ENCODE measurements around the gene ACSM5. TPM values are rescaled to one million over a fixed set of nuclear protein-coding genes. Genes with fewer than 3 reads are reported as not detected.

ACSM5 gene
- total RNA-seq, 4 donors from 2014 or later = 1.2 to 11.4 (median 4.6) TPM

- no peaks in the 10 kb centered on the region for H3K36me3 ChIP-seq
- no peak overlapping the region for H3K27ac ChIP-seq
- TF ChIP-seq POLR2AphosphoS5 (IDR thresholded peaks at IDR 0.05) (no peak), POLR2A (IDR thresholded peaks at IDR 0.05) (no peak), EP300 (IDR thresholded peaks at IDR 0.05) (no peak), CTCF (IDR thresholded peaks at IDR 0.05) (no peak)
- no peaks in the 10 kb centered on the region for H3K9me3 ChIP-seq
- no peaks in the 10 kb centered on the region for H3K4me1 ChIP-seq
- H3K4me3 ChIP-seq = no peak overlapping the region
- H3K27me3 ChIP-seq = peaks cover 10% of the 10 kb centered on the region
- WGBS = 76% methylated on average over 9 of the region's 9 CpGs
- DNase-seq (ENCODE audit: low spot score in 2 of 2) = no peak
Measured at GRCh38 chr16:20369452-20370054, 39.8 kb upstream of the ACSM5 start.

DNA sequence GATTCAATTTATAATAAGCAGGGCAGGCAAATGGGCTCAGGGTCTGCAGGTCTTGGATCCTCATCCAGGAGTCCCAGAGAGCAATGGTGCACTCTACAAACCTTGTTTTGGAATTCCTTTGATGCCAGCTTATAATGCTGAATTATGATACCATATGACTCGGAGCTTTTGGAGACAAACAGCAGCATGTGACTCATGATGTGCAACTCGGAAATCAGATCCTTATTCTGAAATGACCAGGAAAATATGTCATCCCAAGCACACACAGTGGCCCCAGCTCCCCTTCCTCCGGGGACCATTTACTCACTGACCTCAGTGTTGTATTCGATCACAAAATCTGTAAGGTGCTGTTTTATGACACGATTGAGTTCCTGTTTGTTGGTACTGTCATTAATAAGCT, 36.6 kb upstream of the ACSM5 start:
- Histone ChIP-seq H3K9me3 (no peaks in the 10 kb centered on the region), H3K27me3 (peaks cover 10% of the 10 kb centered on the region), H3K4me3 (no peak overlapping the region), H3K36me3 (no peaks in the 10 kb centered on the region), H3K27ac (no peak overlapping the region), H3K4me1 (no peaks in the 10 kb centered on the region)
- no peak for DNase-seq (ENCODE audit: low spot score in 2 of 2)
- TF ChIP-seq EP300 (IDR thresholded peaks at IDR 0.05) (no peak), POLR2AphosphoS5 (IDR thresholded peaks at IDR 0.05) (no peak), POLR2A (IDR thresholded peaks at IDR 0.05) (no peak)
- 61% methylated on average over 5 of the region's 5 CpGs for WGBS

DNA sequence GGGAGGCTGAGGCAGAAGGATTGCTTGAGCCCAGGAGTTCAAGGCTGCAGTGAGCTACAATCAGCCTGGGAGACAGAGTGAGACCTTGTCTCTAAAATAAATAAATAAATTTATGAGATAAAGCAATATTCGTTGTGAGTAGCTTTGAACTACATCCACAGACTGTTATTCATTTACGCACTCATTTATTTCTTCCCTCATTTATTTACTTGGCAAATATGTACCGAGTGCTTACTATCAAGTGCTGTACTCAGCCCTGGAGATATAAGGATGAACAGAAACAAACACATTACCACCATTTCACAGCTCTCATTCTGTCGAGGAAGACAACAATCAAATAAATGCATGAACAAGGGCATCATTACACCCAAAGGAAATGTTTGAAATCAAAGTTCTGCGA, 32.2 kb upstream of the ACSM5 start:
- 80% methylated on average over 5 of the region's 5 CpGs for WGBS
- Histone ChIP-seq H3K36me3 (no peaks in the 10 kb centered on the region), H3K4me1 (no peaks in the 10 kb centered on the region), H3K27me3 (no peaks in the 10 kb centered on the region), H3K9me3 (no peaks in the 10 kb centered on the region), H3K27ac (no peak overlapping the region), H3K4me3 (no peak overlapping the region)
- TF ChIP-seq EP300 (IDR thresholded peaks at IDR 0.05) (no peak), CTCF (IDR thresholded peaks at IDR 0.05) (no peak), POLR2AphosphoS5 (IDR thresholded peaks at IDR 0.05) (no peak), POLR2A (IDR thresholded peaks at IDR 0.05) (no peak)
- DNase-seq (ENCODE audit: low spot score in 2 of 2) = no peak

DNA sequence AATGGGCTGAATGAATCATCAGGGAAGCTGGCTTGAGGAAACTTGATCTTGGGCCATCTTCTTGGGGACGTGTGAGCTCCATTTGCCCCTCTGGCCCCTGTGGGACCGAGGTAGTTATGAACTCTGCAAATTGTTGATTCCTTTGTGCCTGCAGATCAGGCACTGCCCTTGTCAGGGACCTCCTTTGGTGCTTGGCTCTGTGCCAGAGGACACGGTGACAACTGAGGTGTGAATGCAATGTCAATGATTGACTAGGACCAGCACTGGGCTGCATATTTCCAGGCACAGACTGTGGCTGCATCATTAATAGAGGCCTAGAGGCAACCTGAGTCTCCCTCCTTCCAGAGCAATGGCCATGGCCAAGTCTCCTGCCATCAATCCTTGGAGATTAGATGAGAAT, 28.6 kb upstream of the ACSM5 start:
- Histone ChIP-seq H3K36me3 (no peaks in the 10 kb centered on the region), H3K4me1 (peaks cover under 1% of the 10 kb centered on the region), H3K4me3 (no peak overlapping the region), H3K9me3 (no peaks in the 10 kb centered on the region), H3K27me3 (peaks cover 6% of the 10 kb centered on the region), H3K27ac (no peak overlapping the region)
- TF ChIP-seq POLR2AphosphoS5 (IDR thresholded peaks at IDR 0.05) (no peak), CTCF (IDR thresholded peaks at IDR 0.05) (no peak), EP300 (IDR thresholded peaks at IDR 0.05) (no peak), POLR2A (IDR thresholded peaks at IDR 0.05) (no peak)
- no peak for DNase-seq (ENCODE audit: low spot score in 2 of 2)
- WGBS = 53% methylated on average over 3 of the region's 3 CpGs

- peaks cover 12% of the 10 kb centered on the region for H3K27me3 ChIP-seq
- 87% methylated on average over 7 of the region's 7 CpGs for WGBS
- DNase-seq (ENCODE audit: low spot score in 2 of 2) = no peak
- H3K4me3 ChIP-seq = no peak overlapping the region
- H3K4me1 ChIP-seq = peaks cover 5% of the 10 kb centered on the region
- H3K9me3 ChIP-seq = no peaks in the 10 kb centered on the region
- H3K27ac ChIP-seq = no peak overlapping the region
- TF ChIP-seq POLR2A (IDR thresholded peaks at IDR 0.05) = no peak
- no peak for TF ChIP-seq EP300 (IDR thresholded peaks at IDR 0.05)
- TF ChIP-seq POLR2AphosphoS5 (IDR thresholded peaks at IDR 0.05) = no peak
- TF ChIP-seq CTCF (IDR thresholded peaks at IDR 0.05) = no peak
- no peaks in the 10 kb centered on the region for H3K36me3 ChIP-seq
Measured at GRCh38 chr16:20382202-20382948, 27.0 kb upstream of the ACSM5 start.
